Activated CD4-positive, alpha-beta T cell treated with anti-CD3 and anti-CD28 coated beads, Interleukin-2, amount 10 ng/mL, durations not matched to agents 7 days and 5 days (primary cell): Measurements from ENCODE around the gene S100A10. TPM values are rescaled to one million over a fixed set of nuclear protein-coding genes. Genes with fewer than 3 reads are reported as not detected.

ENCODE experiments used
- CTCF ChIA-PET: fragments of 350-600 bp; sonication (Branson Sonifier 250); formaldehyde crosslinking; loops from one replicate; lab custom pipeline; 2021; ENCODE audit warnings: antibody characterized with exemption; lab: Charles Lee
- POLR2A ChIA-PET: fragments of 350-600 bp; sonication (Branson Sonifier 250); formaldehyde crosslinking; loops from one replicate; lab custom pipeline; 2021; ENCODE audit warnings: antibody characterized with exemption; lab: Charles Lee
- DNase-seq: peaks from one replicate; pipeline ENCODE4 v3.0.0-alpha.2; 2020
- H3K27ac Mint-ChIP-seq: one replicate; pipeline ENCODE4 v1.8.0; 2021; ENCODE audit warnings: mild to moderate bottlenecking, moderate library complexity, mixed read lengths
- H3K27me3 Mint-ChIP-seq: one replicate; pipeline ENCODE4 v1.8.0; 2021; ENCODE audit warnings: mixed read lengths
- H3K36me3 Mint-ChIP-seq: one replicate; pipeline ENCODE4 v1.8.0; 2021; ENCODE audit warnings: low read depth, mixed read lengths
- H3K4me1 Mint-ChIP-seq: one replicate; pipeline ENCODE4 v1.8.0; 2021; ENCODE audit warnings: mixed read lengths
- H3K4me3 Mint-ChIP-seq: one replicate; pipeline ENCODE4 v1.8.0; 2021; ENCODE audit warnings: mild to moderate bottlenecking, moderate library complexity, mixed read lengths
- H3K9me3 Mint-ChIP-seq: one replicate; pipeline ENCODE4 v1.8.0; 2021; ENCODE audit warnings: mixed read lengths
- total RNA-seq, 2 experiments: library from RNA; stranded (reverse); gene quantifications; one replicate each; pipeline ENCODE4 v1.2.3, GENCODE V29; 2021

Gene S100A10
- total RNA-seq, 2 experiments from 2014 or later = 561 to 662 TPM

GRCh38 chr1:151968791-151969399 lies 24.8 kb downstream of the S100A10 start:
- H3K36me3 Mint-ChIP-seq = no peaks in the 10 kb centered on the region
- H3K4me1 Mint-ChIP-seq = peaks cover 25% of the 10 kb centered on the region
- POLR2A ChIA-PET = no interaction called here
- DNase-seq = no peak
- no peak overlapping the region for H3K4me3 Mint-ChIP-seq
- H3K27me3 Mint-ChIP-seq = peaks cover 4% of the 10 kb centered on the region
- no peaks in the 10 kb centered on the region for H3K9me3 Mint-ChIP-seq
- no peak overlapping the region for H3K27ac Mint-ChIP-seq
- CTCF ChIA-PET = interaction anchor here (0.6 to 8.2 kb wide), 16 partner anchors 8 to 129 kb away, joined by 3 to 75 read pairs (median 9); partner anchors contain the start of gene S100A10

DNA sequence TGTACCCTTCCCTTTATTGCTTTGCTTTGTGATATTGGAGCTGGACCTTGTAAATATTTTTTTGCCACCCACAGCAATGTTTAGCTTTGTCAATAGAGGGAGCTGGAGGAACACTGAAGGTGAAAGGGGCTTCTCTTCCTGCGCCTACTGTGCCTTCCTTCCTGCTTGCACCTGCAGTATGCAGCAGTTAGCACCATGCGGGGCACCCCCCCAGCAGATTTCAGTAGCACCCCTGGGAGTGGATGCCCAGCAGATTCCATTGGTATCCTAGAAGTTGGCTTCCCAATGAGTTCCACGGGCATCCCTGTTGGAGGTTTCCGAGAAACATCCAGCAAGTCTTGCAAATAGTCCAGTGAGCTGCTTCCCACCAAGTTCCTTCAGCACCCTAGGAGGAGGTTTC lies 25.6 kb downstream of the S100A10 start:
- peak; percentile 72 for DNase-seq
- no peaks in the 10 kb centered on the region for H3K36me3 Mint-ChIP-seq
- peak overlapping the region; percentile 38 for H3K27ac Mint-ChIP-seq
- H3K9me3 Mint-ChIP-seq = no peaks in the 10 kb centered on the region
- ChIA-PET CTCF (interaction anchor here (0.6 to 8.2 kb wide), 27 partner anchors 9 to 128 kb away, joined by 3 to 75 read pairs (median 5); partner anchors contain the start of gene S100A10), POLR2A (interaction anchor here (0.5 to 0.6 kb wide), 5 partner anchors 15 to 129 kb away, joined by 3 to 6 read pairs (median 3); partner anchors contain the start of gene C2CD4D)
- H3K27me3 Mint-ChIP-seq = peaks cover 8% of the 10 kb centered on the region
- H3K4me1 Mint-ChIP-seq = peaks cover 22% of the 10 kb centered on the region
- H3K4me3 Mint-ChIP-seq = no peak overlapping the region

DNA sequence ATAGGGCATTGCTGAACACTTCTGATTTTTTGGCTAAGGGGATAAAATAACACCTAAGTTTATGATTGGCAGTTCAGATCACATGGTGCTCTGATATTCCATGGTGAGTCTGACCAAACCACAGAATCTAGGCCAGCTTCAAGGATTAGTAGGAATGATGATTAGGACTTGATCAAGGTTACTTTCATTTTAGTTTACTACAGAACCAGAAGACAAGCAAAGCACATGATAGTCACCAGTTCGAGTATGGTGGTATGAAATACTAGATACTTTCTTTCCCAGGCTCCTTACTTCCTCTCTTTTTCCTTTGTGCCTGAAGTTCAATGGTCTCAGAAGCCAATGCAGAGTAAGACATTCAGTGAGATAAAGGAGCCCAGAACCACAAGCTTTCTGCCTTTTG lies 26.6 kb downstream of the S100A10 start:
- Mint-ChIP-seq H3K4me1 (peaks cover 14% of the 10 kb centered on the region), H3K27me3 (peaks cover 12% of the 10 kb centered on the region), H3K27ac (no peak overlapping the region), H3K9me3 (no peaks in the 10 kb centered on the region), H3K4me3 (no peak overlapping the region), H3K36me3 (no peaks in the 10 kb centered on the region)
- CTCF ChIA-PET = interaction anchor here (0.9 to 8.2 kb wide), 14 partner anchors 10 to 124 kb away, joined by 3 to 75 read pairs (median 8); partner anchors contain the start of gene S100A10
- no peak for DNase-seq
- POLR2A ChIA-PET = no interaction called here

GRCh38 chr1:151966061-151966460 lies 27.6 kb downstream of the S100A10 start:
- Mint-ChIP-seq H3K9me3 (no peaks in the 10 kb centered on the region), H3K27ac (no peak overlapping the region), H3K4me1 (peaks cover 14% of the 10 kb centered on the region), H3K4me3 (no peak overlapping the region), H3K27me3 (peaks cover 14% of the 10 kb centered on the region), H3K36me3 (no peaks in the 10 kb centered on the region)
- no peak for DNase-seq
- ChIA-PET POLR2A (interaction anchor here (0.6 kb wide), 1 partner anchor 36 kb away, joined by 5 read pairs; no protein-coding TSS in a partner anchor), CTCF (interaction anchor here (8.2 kb wide), 1 partner anchor 36 kb away, joined by 75 read pairs; no protein-coding TSS in a partner anchor)

DNA sequence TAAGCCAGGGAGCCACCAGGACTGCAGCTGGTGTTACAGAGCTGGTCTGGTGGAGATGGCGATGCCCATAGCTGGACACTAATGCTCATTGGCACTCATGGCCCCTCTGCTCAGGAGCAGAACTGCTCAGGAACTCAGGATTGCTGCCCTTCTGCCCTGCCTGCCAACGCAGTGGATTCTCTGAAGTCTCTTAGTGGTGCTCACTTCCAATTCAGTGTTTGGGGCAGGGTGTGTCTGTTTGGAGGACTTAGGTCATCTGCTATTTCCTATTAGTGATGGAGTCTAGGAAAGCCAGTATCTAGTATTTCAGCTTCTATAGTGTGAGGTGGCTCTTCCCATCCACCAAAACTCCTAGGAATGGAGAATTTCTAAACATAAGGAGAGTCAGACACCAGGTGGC lies 29.1 kb downstream of the S100A10 start:
- POLR2A ChIA-PET = no interaction called here
- Mint-ChIP-seq H3K27ac (no peak overlapping the region), H3K36me3 (no peaks in the 10 kb centered on the region), H3K4me3 (no peak overlapping the region), H3K9me3 (no peaks in the 10 kb centered on the region), H3K27me3 (peaks cover 14% of the 10 kb centered on the region), H3K4me1 (peaks cover 21% of the 10 kb centered on the region)
- no peak for DNase-seq
- CTCF ChIA-PET = interaction anchor here (0.7 to 8.2 kb wide), 4 partner anchors 11 to 70 kb away, joined by 3 to 75 read pairs (median 4); no protein-coding TSS in a partner anchor

DNA sequence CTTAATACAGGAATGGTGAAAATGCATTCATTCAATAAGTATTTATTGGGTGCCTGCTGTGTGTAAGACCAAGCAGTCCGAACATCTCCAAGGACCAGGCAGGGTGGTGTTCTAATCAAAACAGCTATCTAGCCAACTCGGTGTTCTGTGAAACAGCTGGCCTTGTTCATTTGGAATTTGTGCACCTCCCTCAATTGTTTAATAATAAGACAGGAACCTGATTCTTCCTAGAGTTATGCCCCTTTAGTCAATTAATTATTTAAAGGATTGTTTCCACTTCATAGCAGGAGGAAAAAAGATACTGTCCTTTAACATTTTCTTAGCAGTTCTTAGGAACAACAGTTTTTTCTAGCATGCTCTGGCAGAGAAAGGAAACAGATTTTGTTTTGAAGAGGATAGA lies 30.4 kb downstream of the S100A10 start:
- no peak overlapping the region for H3K4me3 Mint-ChIP-seq
- peaks cover 14% of the 10 kb centered on the region for H3K4me1 Mint-ChIP-seq
- no peak overlapping the region for H3K27ac Mint-ChIP-seq
- DNase-seq = no peak
- no peaks in the 10 kb centered on the region for H3K36me3 Mint-ChIP-seq
- H3K9me3 Mint-ChIP-seq = no peaks in the 10 kb centered on the region
- POLR2A ChIA-PET = no interaction called here
- CTCF ChIA-PET = interaction anchor here (0.5 to 8.2 kb wide), 3 partner anchors 23 to 271 kb away, joined by 4 to 75 read pairs (median 4); no protein-coding TSS in a partner anchor
- H3K27me3 Mint-ChIP-seq = peaks cover 14% of the 10 kb centered on the region

DNA sequence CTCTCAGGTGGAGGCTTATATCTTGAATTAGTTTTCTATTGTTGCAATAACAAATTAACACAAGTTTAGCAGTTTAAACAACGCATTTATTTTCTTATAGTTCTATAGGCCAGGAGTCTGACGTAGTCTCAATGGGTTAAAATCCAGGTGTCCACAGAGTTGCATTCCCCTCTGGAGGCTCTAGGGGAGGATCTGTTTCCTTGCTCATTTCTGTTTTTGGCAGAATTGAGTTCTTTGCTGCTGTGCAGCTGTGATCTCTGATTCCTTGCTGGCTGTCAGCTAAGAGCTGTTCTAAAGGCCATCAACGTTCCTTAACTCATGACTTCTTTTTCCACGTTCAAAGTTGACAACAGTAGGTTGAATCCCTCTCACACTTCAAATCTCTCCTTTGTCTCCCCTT lies 31.8 kb downstream of the S100A10 start:
- H3K36me3 Mint-ChIP-seq = no peaks in the 10 kb centered on the region
- ChIA-PET POLR2A (no interaction called here), CTCF (no interaction called here)
- H3K27ac Mint-ChIP-seq = no peak overlapping the region
- peaks cover 7% of the 10 kb centered on the region for H3K4me1 Mint-ChIP-seq
- H3K27me3 Mint-ChIP-seq = peaks cover 12% of the 10 kb centered on the region
- no peak overlapping the region for H3K4me3 Mint-ChIP-seq
- no peak for DNase-seq
- H3K9me3 Mint-ChIP-seq = no peaks in the 10 kb centered on the region

DNA sequence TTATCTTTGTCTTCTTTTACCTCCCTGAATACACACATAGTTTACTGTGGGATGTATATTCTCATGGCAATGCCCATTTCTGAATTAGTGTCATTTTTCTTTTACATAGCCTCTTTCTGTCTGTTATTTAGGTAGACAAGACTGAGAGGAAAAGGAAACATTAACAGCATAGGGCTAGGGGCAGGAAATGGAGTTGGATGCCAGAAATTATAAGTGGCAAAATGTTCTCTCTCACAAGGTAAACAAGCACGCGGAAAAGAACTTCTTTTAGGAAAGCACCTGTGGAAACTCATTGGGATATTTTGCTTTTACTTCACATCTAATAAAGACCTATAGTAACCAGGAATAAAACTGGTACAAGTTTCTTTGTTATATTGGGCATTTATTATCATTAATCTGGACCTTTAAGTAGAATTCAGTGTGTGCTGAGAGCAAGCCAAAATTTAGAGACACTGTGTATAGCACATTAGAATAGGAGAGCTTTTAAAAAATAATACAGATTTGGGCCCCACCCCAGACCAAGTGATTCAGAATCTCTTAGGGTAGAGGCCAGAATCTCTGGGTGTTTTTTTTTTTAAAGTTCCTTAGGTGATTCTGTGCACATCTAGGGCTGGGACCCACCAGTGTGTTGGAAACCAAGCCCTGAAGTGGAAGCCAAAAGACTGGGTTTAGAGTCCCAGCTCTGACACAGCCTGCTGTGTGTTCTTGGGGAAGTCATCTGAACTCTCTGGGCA lies 32.7 kb downstream of the S100A10 start:
- Mint-ChIP-seq H3K4me1 (peaks cover 7% of the 10 kb centered on the region), H3K27ac (no peak overlapping the region), H3K36me3 (no peaks in the 10 kb centered on the region), H3K4me3 (no peak overlapping the region), H3K9me3 (no peaks in the 10 kb centered on the region), H3K27me3 (peaks cover 14% of the 10 kb centered on the region)
- ChIA-PET POLR2A (no interaction called here), CTCF (no interaction called here)
- no peak for DNase-seq

DNA sequence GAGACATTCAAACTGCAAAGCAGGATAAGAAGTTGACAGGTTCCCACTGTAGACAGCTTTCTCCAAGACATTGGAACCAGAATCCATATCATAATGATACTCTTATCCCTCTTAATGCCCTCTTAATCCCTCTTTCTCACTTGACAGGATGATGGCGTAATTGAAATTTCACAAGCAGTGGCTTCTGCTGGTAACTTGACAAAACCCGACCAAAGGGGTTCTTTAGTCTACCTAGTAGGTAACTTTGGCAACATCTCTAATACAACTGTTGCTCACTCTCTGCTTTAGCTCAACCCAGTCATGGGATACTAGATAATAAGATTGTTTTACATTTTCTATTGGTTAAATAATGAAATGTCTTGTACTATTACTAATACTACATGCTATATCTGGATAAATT lies 34.7 kb downstream of the S100A10 start:
- Mint-ChIP-seq H3K4me1 (peaks cover 7% of the 10 kb centered on the region), H3K27me3 (peaks cover 16% of the 10 kb centered on the region), H3K36me3 (no peaks in the 10 kb centered on the region), H3K9me3 (no peaks in the 10 kb centered on the region), H3K27ac (no peak overlapping the region), H3K4me3 (no peak overlapping the region)
- POLR2A ChIA-PET = no interaction called here
- no peak for DNase-seq
- CTCF ChIA-PET = interaction anchor here (1.2 kb wide), 1 partner anchor 24 kb away, joined by 3 read pairs; no protein-coding TSS in a partner anchor

DNA sequence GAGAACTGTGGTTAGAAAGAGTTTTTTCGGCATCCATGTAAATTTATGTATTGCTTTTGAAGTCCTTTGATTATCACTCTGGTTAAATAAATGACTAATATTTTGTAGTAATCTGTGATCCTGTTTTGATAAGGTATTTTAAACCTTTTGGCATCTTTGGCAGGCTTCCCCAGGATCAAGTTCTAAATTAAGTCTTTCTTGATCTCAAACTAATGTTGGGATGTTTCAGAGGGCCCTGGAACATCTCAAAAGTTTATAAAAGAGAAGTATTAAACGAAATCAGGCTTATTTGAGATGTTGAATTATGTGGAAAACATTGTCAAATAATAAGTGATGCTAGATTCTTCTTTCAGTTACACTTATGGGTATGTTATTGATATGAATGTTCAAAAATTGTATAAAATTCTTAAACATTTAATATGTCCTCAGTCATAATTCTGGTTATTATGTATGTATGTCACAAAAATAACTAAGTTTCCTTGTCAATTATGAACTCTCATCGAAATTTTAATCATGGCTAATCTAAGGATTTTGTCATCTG lies 36.6 kb downstream of the S100A10 start:
- H3K27ac Mint-ChIP-seq = no peak overlapping the region
- no peaks in the 10 kb centered on the region for H3K9me3 Mint-ChIP-seq
- H3K27me3 Mint-ChIP-seq = peaks cover 12% of the 10 kb centered on the region
- ChIA-PET CTCF (interaction anchor here (1.3 kb wide), 1 partner anchor 11 kb away, joined by 4 read pairs; no protein-coding TSS in a partner anchor), POLR2A (no interaction called here)
- no peaks in the 10 kb centered on the region for H3K36me3 Mint-ChIP-seq
- H3K4me1 Mint-ChIP-seq = peaks cover 7% of the 10 kb centered on the region
- no peak overlapping the region for H3K4me3 Mint-ChIP-seq
- no peak for DNase-seq

DNA sequence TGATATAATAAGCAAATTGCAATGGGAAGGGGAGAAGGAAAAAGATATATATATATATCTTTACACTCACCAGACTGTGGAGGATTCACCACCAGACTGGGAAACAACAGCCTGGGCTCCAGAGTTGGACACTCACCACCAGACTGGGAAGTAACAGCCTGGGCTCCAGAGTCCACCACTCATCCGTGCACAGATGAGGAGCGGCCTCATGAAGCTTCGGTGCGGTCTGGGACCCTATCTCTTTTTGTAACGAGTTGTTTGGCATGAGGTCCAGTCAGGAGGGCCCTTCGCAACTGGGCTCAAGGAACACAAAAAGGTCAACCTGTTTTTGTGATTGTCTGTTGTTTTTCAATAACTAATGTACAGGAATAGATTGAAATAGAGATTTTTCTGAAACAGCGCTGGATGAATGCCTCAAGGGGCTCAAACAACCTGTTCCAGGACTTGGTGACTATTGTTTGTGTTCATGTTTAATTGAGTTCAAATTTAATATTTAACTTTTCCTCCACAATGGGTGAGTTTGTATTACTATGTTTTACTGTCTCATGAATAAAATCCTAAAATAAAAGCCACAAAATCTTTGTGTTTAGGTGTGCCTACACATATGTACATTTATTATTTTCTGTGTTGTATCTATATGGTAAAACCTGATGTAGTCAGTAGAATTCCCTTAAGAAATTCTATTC lies 40.1 kb downstream of the S100A10 start:
- H3K9me3 Mint-ChIP-seq = no peaks in the 10 kb centered on the region
- H3K36me3 Mint-ChIP-seq = no peaks in the 10 kb centered on the region
- ChIA-PET POLR2A (no interaction called here), CTCF (interaction anchor here (2.5 kb wide), 1 partner anchor 14 kb away, joined by 9 read pairs; no protein-coding TSS in a partner anchor)
- peaks cover 15% of the 10 kb centered on the region for H3K27me3 Mint-ChIP-seq
- DNase-seq = no peak
- H3K27ac Mint-ChIP-seq = no peak overlapping the region
- H3K4me1 Mint-ChIP-seq = no peaks in the 10 kb centered on the region
- no peak overlapping the region for H3K4me3 Mint-ChIP-seq

DNA sequence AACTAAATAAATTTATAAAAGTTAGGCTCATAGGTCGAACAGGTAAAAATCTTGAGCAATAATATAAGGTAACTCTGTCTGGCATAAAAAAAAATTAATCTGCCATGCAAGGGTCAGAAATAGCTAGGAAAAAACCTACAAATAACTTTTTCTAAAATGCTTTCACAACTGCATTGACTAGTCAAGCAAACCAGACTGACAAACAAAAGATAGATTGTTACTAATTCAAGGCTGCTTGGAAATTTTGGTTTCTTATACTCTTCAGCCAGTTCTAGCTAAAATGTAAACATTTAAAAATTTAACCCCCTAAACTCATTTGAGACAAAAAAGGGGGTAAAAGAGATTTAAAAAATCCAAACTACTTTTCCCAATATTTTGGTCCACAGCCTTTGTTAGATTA lies 40.8 kb downstream of the S100A10 start:
- Mint-ChIP-seq H3K27me3 (peaks cover 15% of the 10 kb centered on the region), H3K27ac (no peak overlapping the region), H3K4me1 (no peaks in the 10 kb centered on the region), H3K36me3 (no peaks in the 10 kb centered on the region), H3K4me3 (no peak overlapping the region), H3K9me3 (no peaks in the 10 kb centered on the region)
- ChIA-PET POLR2A (no interaction called here), CTCF (interaction anchor here (0.5 to 2.5 kb wide), 6 partner anchors 13 to 59 kb away, joined by 3 to 9 read pairs (median 4); partner anchors contain the start of gene THEM4)
- DNase-seq = no peak
